ENCODE results near the gene TAGAP.
A peak's percentile ranks its signal among the peaks of the same experiment; 100 is the strongest.
"Not testable (repeated sequence)": the region's sequence is repeated elsewhere in the genome, so short reads cannot be mapped to it uniquely, and the experiment has no call there.

Gene TAGAP

GRCh38 chr6:159043947-159044346, 844 bp downstream of the TAGAP start:
- DNase-seq, result no peak

- DNase-seq, result no peak
Measured at GRCh38 chr6:159043251-159043650, 1.5 kb downstream of the TAGAP start.

- no peak for DNase-seq
Measured at GRCh38 chr6:159042826-159043181, 2.0 kb downstream of the TAGAP start.

GRCh38 chr6:159042003-159042825, 2.6 kb downstream of the TAGAP start:
- DNase-seq, result peak; percentile 68 to 92

- DNase-seq, result no peak
Measured at GRCh38 chr6:159041181-159041580, 3.6 kb downstream of the TAGAP start.

- no peak for DNase-seq
Measured at GRCh38 chr6:159039885-159040258, 4.9 kb downstream of the TAGAP start.

- DNase-seq, result no peak
Measured at GRCh38 chr6:159038914-159039884, 5.6 kb downstream of the TAGAP start.

- DNase-seq, result not testable (repeated sequence)
Measured at GRCh38 chr6:159038318-159038717, 6.5 kb downstream of the TAGAP start.

- DNase-seq, result no peak
Measured at GRCh38 chr6:159037756-159038290, 7.0 kb downstream of the TAGAP start.

GRCh38 chr6:159036673-159037072, 8.1 kb downstream of the TAGAP start:
- no peak for DNase-seq

GRCh38 chr6:159035891-159036290, 8.9 kb downstream of the TAGAP start:
- no peak for DNase-seq

GRCh38 chr6:159033160-159034049, 11.4 kb downstream of the TAGAP start:
- no peak for DNase-seq

- no peak for DNase-seq
Measured at GRCh38 chr6:159031846-159032245, 12.9 kb downstream of the TAGAP start.

GRCh38 chr6:159030168-159030567, 14.6 kb downstream of the TAGAP start:
- DNase-seq, result no peak

GRCh38 chr6:159025224-159025623, 19.6 kb downstream of the TAGAP start:
- not testable (repeated sequence) for DNase-seq

GRCh38 chr6:159023893-159024292, 20.9 kb downstream of the TAGAP start:
- peak in 1 of 2 experiments; percentile 20 for DNase-seq

GRCh38 chr6:159020011-159020410, 24.8 kb downstream of the TAGAP start:
- DNase-seq, result peak; percentile 25 to 58

GRCh38 chr6:159017757-159018559, 26.8 kb downstream of the TAGAP start:
- DNase-seq, result no peak

GRCh38 chr6:159014406-159014805, 30.4 kb downstream of the TAGAP start:
- DNase-seq, result no peak

- DNase-seq, result no peak
Measured at GRCh38 chr6:159013229-159013628, 31.6 kb downstream of the TAGAP start.

GRCh38 chr6:159012201-159012600, 32.6 kb downstream of the TAGAP start:
- no peak for DNase-seq
